Epidermal melanocyte (primary cell): ENCODE results near the gene PIAS2.
"Not testable (repeated sequence)": the region's sequence is repeated elsewhere in the genome, so short reads cannot be mapped to it uniquely, and the experiment has no call there.

Experiments used
- DNase-seq: peaks from one replicate; pipeline ENCODE4 v3.0.0; 2011; ENCODE audit warnings: low spot score; ENCODE audit not compliant: insufficient read length

The PIAS2 gene

DNA sequence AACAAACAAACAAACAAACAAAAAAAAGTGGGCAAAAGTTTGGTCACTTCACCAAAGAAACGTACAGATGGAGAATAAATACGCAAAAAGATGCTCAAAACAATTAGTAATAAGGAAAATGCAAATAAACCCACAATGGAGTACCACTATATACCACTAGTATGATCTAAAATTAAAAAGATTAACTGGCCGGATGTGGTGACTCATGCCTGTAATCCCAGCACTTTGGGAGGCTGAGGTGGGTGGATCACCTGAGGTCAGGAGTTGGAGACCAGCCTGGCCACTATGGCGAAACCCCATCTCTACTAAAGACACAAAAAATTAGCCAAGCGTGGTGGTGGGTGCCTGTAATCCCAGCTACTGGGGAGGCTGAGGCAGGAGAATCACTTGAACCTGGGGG is 84.9 kb downstream of the PIAS2 start:
- not testable (repeated sequence) for DNase-seq

DNA sequence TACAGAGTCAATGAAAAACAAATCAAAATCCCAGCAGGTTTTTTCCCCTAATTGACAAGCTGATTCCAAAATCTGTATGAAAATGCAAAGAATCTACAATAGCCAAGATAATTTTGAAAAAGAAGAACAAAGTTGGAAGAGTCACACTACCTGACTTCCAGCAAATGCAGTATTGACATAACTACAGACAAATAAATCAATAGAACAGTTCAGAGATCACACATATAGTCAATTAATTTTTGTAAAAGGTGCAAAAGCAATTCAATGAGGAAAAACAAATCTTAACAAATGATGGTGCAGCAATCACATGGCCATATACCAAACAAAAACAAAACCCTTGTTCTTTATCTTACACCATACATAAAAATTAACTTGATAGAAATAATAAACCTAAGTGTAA is 85.9 kb downstream of the PIAS2 start:
- no peak for DNase-seq

DNA sequence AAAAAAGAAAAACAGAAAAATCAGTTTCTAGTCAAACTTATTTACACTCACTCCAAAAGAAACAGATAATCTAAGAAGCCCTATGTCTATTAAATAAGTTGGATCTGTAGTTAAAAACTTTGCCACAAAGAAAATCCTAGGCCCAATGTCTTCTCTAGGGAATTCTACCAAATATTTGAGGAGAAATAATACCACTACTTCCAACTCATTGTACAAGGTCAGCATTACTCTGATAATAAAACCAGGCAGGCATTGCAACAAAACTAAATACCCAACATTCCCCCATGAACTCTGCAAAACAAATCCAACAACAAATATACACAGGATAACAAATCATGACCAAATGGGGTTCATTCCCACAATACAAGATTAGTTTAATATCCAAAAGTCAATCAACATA is 86.7 kb downstream of the PIAS2 start:
- DNase-seq: no peak

DNA sequence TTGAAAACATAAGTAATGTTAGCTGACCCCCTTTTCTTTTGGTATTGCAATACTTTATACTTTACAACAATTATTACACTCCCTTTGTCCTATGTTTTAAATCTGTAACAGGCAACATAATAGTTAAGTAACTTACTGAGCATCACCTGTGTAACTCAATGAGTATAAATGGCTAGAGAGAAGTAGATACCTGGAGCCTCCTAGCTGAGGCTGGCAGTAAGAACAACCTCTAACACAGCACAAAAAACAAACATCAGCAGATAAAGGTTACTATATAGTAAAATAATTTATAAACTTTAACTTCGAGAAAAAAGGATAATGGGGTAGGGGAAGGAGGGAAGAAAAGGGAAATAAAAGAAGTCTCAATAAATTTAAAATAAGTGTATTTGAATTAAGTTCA is 87.4 kb downstream of the PIAS2 start:
- no peak for DNase-seq

DNA sequence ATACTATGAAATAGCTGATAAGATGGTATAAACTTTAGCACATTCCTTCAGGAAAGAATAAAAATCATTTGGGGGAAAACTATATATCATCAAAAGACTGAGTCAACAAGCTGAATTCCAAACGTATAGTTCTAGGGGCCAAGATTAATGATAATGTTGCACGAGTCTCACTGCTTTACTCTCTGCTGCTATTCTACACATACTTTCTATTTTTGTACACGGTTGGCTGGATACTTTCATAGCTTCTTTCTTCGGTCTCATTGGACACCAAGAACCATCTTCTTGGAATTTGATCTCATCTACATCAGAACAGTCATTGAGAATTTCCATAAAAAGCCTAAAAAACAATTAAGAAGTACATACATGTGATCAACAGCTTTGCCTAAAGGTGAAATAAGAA is 87.8 kb downstream of the PIAS2 start:
- no peak for DNase-seq

DNA sequence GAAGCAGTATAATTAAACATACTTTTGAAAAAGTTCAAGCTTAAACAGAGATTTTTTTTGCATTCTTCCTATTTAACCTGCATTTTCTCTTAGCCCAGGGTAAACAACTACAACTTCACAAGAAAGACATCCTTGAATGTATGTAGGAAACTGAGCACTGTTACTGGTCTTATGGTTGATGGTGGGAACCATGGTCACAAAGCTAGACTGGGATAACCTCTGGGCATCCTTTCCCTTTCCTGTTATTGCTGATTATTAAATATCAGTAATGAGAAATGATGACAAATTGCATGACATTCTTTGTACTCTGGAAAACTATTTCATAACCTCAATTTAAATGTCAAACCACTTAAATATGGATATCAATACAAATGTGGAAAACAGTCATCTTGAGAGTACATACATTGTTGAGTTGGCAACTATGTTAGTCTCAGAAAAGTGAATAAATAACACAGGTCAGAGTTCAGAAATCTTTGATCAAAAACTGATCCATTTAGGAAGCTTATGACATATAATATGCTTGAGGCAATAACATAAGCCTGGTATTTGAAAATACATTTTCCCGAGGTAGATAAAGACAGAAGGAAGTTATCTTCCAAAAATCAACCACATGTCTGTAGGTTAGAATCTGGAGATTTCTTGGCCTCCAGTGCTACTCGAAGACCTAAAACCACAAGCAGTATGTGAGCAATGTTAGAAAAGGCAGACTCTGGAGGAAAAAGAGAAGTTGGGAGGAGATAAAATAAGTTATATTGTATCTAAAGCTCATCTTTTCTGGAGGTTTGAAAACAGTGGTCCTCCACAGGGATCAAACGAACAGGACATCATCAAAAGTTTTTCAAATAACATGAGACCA is 95.2 kb downstream of the PIAS2 start:
- DNase-seq: no peak

DNA sequence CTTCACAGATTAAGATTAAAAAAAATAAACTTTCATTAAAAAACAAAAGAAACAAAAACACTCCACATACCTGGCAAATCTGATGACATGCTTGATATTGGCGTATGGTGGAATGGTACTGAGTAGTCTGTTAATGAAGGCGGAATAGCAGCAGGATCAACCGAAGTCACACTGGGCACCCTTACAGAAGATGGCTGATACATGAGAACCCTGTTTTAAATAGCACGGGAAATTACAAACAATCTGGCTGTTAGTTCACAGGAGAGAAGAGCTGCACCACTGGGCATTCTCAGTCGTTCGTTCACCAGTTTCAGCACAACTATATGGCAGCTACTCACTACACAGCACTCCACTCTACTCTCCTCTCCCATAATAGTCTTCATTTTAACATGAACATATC is 96.4 kb downstream of the PIAS2 start:
- DNase-seq: no peak

DNA sequence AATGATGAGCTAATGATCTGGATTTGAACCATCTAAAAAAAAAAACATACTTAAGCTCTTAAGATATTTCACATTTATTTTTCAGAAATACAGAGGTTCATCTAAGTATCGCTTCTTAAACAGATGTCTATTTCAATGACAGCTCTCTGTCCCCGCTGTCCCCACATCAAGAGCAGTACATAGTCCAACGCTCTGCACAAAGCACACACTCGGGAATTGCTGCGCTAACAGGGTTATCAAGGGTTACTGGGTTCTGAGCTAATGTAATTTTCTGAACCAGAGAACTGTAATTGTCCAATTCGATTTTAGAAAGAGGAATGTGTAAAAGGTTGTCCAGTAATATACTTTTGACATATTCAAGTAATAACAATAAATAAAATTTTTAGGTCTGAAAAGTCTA is 101.6 kb downstream of the PIAS2 start:
- DNase-seq: no peak

DNA sequence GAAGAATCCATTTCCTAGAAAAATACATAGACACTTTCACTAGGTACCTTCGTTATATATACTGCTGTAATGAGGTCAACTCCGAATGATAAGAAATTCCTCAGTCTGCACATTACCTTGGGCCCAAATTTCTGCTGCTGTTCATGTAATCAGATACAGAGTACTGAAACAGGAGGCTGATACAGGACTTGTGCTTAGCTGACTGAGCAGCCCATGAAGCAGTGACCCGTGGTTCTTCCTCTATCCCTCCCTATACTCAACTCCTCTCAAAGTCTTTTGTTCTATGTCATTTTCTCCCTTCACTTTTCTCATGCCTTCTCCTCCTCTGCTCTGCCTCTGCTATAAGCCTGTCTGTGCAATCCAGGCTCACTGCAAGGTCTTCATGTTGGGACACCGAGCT is 102.9 kb downstream of the PIAS2 start:
- DNase-seq: no peak

DNA sequence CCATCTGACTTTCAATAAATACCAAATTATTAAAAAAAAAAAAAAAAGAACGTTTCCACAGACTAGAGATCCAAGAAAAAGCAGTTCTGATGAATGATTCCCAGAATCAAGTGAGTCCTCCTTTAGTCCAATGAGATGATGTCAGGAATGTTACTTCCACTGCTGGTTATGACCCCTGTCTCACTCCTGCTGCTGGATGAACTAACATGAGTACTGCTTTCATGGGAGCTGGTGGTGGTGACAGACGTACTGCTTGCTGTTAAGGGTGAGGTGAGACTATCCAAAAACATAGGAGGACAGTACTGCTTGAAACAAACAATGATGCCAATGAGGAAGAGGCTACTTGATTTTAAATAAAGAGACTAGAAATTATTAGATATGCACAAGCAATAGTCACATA is 105.0 kb downstream of the PIAS2 start:
- DNase-seq: no peak

DNA sequence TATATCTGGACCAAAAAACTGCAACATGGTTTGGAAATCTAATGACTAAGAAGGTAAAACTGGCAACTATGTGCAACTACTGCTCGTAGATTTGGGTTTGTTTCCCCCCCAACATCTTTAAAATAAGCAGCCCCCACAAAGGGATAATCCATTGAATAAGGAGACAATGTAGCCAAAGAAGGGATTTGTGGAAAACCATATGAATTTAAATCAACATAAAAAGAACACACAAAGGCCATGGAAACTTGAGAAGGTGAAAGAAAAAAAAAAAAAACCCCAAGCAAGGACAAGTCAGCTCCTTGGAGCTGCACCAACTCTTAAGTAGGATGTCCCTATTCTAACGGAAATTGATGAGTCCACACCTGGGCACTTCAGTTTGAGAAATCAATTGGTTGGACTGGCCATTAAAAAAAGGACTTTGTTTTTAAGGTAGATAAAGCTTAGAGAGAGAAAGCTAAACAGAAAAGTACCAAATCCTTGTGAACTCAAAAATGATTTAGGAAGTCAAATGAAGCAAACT is 106.8 kb downstream of the PIAS2 start:
- DNase-seq: no peak

DNA sequence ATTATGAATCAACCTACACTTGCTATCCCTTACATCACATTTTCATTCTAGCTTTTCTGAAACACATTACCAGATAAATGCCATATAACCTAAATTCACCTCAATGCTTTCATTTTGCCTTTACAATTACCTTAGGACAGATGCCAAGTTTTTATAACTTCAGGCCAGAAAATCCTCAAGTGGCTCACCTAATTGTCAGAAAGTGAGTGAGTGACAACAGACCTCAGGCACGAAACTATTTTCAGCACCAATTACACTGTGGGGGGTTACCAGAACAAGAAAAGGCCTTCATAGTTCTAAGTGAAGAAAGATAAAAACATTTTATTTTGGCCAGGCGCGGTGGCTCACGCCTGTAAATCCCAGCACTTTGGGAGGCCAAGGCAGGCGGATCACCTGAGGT is 108.2 kb downstream of the PIAS2 start:
- DNase-seq: no peak

DNA sequence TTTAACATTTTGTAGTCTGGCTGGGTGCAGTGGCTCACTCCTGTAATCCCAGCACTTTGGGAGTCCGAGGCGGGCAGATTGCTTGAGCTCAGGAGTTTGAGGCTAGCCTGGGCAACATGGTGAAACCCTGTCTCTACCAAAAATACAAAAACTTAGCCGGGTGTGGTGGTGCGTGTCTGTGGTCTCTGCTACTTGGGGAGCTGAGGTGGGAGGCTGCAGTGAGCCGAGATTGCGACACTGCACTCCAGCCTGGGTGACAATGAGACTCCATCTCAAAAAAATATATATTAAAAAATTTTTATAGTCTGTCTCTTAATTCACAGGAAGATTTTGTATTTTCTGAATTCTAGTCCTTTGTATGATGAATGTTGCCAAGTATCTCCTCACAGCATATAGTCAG is 121.4 kb downstream of the PIAS2 start:
- DNase-seq: not testable (repeated sequence)

DNA sequence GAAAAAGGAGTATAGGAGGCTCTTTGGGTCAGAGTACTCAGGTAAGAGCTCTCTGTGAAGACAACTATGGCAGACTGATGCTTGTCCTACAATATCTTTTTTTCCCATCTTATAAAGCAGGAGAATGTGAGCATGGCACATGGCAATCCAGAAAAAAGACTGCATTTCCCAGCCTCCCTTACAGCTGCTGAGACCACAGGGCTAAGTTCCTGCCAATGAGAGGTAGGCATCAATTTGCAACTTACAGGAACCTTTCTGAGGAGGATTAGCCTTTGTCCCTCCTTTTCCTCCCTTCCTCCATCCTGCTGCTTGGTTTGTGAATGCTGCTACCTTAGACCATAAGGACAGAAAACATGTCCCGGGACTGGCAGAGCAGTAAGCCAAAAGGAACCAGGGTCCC is 122.7 kb downstream of the PIAS2 start:
- no peak for DNase-seq

DNA sequence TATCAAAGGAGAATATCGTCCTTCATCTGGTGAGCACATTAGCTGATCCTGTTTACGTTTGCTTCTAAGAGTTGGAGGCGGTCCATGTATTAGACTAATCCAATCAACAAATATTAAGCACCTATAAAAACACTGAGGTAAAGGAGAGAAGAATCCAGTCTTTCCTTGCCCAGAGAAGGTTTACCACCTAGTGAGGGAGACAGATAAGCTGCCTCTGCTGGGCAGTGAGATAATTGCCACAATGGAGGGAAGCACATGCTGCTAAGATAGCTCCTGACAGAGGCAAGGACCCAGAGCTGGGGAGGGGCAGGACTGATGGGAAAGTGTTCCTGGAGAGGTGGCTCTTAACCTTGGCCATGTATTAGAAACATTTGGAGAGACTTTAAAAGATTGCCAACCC is 123.7 kb downstream of the PIAS2 start:
- no peak for DNase-seq

DNA sequence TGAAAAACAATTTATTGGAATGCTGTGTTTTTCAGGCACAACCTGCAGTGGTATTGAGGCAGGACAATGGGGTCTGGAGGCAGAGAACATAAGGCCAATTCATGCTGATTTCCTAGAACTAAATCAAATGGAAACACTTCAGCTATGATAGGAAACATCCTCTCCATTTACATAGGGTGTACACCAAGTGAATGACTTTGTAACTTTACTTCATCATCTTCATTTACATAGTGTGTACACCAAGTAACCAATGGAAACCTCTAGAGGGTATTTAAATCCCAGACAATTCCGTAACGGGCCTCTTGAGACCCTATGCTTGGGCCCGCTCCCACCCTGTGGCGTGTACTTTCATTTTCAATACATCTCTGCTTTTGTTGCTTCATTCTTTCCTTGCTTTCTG is 128.2 kb downstream of the PIAS2 start:
- no peak for DNase-seq

DNA sequence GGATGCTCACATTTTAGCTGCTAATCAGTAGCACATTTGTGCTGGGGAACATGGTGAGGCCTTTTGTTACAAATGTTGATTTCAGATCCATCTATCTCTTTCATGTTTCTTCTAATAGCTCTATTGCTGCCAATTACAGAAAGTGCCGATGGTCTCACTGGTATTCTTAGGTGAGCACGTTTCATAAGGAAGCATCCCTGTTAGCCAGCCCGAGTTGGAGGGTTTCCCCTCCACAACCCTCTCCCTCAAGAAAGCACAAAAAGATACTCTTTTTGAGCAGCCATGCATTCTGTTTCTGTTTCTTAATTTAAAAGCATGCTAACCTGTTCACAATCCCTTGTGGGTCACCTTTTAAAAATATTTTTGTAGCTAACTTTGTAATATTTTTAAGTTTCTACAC is 129.6 kb downstream of the PIAS2 start:
- DNase-seq: no peak

DNA sequence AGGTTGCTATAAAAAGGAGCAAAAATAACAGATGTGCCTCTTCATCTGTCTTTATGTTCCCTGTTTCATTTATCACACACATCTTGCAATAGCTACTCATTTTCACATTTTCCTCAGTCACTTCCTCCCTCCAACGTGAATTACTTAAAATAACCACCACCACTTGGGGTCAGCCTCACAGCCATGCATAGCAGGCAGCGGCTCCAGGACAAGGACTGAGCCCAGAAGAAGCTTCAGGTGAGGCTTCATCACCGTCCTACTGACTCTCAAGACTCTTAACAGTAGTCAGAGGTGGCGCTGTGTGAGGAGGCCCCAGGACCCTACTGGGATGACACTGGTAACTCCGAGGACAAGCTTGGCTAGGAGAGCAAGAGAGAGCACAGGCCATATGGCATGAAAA is 144.9 kb downstream of the PIAS2 start:
- DNase-seq: no peak

DNA sequence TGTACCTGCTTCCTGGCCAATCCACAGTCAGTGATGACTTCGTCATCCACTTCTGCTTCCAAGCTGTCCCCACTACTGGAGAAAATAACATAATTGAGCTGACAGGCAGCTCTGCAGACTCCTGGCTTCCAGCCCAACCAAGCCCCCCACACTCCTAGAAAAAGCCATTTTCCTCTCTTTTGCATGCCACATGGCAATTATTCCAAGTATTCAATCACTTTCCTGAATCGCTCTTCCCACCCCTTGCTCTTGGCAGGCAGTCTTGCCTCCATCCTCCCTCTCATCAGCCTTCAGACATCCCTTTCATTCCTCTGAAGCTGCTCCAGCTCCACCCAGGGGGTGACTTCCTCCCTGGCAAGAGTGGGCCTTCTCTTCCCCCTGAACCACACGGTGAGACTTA is 146.2 kb downstream of the PIAS2 start:
- no peak for DNase-seq

DNA sequence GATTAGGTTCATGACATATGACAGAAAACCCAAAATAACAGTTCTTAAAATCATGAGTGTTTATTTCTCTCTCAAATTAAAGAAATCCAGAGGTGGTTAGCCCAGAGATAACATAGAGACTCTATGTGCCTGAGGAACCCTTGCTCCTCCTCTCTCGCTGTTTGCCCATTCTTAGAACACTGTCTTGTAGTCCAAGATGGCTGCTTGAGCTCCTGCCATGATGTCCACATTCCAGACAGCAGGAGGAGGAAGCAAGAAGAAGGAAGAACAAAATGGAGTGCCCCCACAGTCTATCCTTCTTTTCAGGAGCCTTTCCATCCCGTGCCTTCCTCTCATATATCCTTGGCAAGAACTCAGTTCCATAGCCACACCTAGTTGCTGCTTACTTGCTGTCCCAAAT is 146.6 kb downstream of the PIAS2 start:
- DNase-seq: no peak

DNA sequence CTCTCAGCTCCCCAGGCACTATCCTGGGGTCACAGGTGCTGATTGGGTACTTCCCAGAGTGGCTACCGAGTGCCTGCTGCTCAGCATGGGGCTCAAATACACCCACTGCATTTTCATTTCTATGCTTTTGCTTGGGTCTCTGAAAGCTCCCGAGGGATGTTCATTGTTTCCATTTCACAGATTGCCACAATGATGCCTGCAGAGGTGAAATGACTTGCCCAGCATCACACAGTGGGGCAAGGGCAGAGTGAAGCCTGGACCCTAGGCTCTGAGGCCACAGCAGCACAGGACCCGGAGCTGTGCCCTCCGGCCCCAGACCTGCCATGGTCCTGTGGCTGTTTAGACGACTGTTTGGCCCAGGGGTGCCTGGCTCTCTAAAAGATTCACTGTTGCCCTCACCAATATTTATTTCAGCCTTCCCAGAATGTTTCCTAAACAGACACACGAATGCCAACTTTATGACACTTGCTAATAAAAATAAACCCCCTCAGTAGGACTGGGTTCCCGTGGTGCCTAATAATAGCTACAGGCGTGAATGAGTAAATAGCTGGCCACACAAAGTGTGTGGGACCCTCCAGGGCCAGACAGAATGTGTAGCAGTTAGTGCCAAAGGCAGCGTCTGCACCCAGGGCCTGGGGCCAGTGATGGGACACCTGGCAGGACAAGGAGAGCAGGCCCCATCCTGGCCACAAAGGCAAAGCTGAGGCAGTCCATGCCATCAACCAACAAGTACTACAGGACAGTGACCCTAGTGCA is 149.0 kb downstream of the PIAS2 start:
- no peak for DNase-seq

DNA sequence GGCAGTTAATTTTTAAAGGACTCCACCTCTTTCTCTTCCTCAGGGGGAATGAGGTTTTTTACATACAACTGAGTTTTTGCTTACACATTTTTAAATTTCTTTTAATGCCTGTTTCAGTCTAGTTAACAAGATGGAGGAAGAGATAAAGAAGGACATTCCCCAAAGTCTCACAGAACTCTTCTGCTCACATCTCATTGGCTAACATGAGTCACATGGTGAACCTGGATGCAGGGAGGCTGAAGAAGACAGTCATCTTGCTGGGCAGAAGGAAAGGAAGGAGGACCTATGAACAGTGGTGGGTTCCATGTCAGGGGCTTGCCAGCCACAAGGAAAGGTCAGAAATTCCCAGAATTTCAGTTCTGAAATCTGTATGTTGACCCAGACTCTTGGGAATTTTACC is 150.1 kb downstream of the PIAS2 start:
- DNase-seq: no peak

DNA sequence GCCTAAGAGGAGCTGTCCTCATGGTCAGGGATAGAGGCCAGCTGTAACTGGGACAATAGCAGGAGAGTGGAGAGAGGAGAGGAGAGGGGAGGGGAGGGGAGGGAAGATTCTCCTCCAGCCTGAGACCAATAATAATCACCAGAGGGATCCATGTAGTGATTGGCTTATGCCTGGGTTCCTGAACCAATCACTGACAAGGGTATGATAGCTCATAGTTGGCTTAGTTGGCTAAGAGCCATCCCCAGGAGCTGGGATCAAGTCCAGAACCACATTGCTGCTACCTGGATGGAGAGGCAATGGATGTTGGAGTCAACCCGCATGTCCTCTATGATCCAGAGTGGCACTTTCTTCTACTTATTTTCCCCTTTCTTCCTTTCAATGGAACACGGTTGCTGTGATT is 152.7 kb downstream of the PIAS2 start:
- DNase-seq: no peak
